GM12892 (cell line): ENCODE data around the gene SLC44A4.
A peak's percentile ranks its signal among the peaks of the same experiment; 100 is the strongest.

ENCODE experiments used
- POLR2A ChIP-seq: IDR thresholded peaks from 2 replicates; pipeline ENCODE4 v1.6.1; 2011; ENCODE audit warnings: low read depth, low read length, control low read depth
- POLR2AphosphoS5 ChIP-seq: IDR thresholded peaks from 2 replicates; pipeline ENCODE4 v1.6.1; 2011; ENCODE audit warnings: low read depth, low read length, control low read depth

DNA sequence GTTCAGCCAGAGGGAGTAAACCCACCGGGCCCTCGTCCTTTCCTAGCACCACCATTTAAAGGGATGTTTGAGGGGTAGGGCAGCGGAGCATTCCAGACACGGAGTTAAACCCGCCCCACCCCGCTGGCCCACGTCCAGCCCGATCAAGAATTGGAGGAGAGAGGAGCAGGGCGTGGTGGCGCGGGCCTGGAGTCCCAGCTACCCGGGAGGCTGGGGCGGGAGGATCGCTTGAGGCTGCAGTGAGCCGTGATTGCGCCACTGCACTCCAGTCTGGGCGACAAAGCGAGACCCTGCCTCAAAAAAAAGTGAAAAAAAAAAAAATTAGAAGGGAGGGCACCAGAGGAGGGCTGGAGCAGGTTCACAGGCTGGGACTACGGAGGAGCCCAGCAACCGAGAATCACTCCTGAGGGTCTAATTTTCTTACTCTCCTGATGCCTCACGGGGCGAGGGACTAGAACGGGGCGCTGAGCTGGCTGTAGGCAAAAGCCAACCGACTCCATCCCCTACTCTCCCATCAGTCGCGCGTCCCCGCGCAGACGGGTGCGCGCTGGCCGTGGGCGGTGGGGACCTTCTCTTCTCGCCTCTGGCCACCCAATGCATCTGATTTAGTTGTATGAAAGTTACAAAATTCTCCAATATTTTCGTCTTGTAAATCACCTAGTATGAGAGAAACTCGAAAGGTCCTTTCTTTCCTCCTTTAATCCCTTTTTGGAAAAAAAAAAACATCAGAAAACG is 57.3 kb downstream of the SLC44A4 start:
- peak; percentile 81; the same call in 1 of the 2 replicates for TF ChIP-seq POLR2A
- peak; percentile 53; the same call in 1 of the 2 replicates for TF ChIP-seq POLR2AphosphoS5
